Upper lobe of left lung (tissue), 6 donors: ENCODE data around the gene PKNOX2. TPM values are rescaled to one million over a fixed set of nuclear protein-coding genes. Genes with fewer than 3 reads are reported as not detected.

Experiments used
- ATAC-seq, 2 donors: fragments of 200-7000 bp; cut with Tn5 transposase; one replicate each; pipeline ENCODE4 v1.9.1; 2022; ENCODE audit warnings: mild to moderate bottlenecking in 2 of 2, moderate library complexity in 2 of 2; ENCODE audit not compliant: low FRiP score in 2 of 2
- DNase-seq, 2 donors: peaks; one replicate each; pipeline ENCODE4 v3.0.0-alpha.2; 2019 to 2020
- H3K27ac ChIP-seq, 4 donors: fragments of 200-600 bp; sonication (generic); one replicate each; pipeline ENCODE4 v1.5.1; 2016 to 2019
- H3K27me3 ChIP-seq, 4 donors: fragments of 200-600 bp; sonication (generic); one replicate each; pipeline ENCODE4 v1.5.1; 2017 to 2019
- H3K36me3 ChIP-seq, 4 donors: fragments of 200-600 bp; sonication (generic); one replicate each; pipeline ENCODE4 v1.5.1; 2016 to 2019
- H3K4me1 ChIP-seq, 4 donors: fragments of 200-600 bp; sonication (generic); one replicate each; pipeline ENCODE4 v1.5.1; 2018 to 2019
- H3K4me3 ChIP-seq, 4 donors: fragments of 200-600 bp; sonication (generic); one replicate each; pipeline ENCODE4 v1.5.1; 2017 to 2019; ENCODE audit warnings: mild to moderate bottlenecking in 2 of 4, moderate library complexity in 1 of 4
- H3K9me3 ChIP-seq, 4 donors: fragments of 200-600 bp; sonication (generic); one replicate each; pipeline ENCODE4 v1.5.1; 2018 to 2019
- CTCF ChIP-seq, 6 experiments: fragments of 450-650 bp in 4 of 6; fragments of 200-600 bp in 2 of 6; sonication (generic) in 2 of 6; IDR thresholded peaks; one replicate each; pipeline ENCODE4 v1.5.1; 2016 to 2019; ENCODE audit warnings: antibody characterized with exemption in 6 of 6
- EP300 ChIP-seq, 4 donors: sonication (generic); formaldehyde crosslinking; IDR thresholded peaks; one replicate each; pipeline ENCODE4 v1.5.1; 2017; ENCODE audit warnings: antibody characterized with exemption in 4 of 4, control low read depth in 2 of 4
- POLR2A ChIP-seq, 4 donors: fragments of 450-650 bp; IDR thresholded peaks; one replicate each; pipeline ENCODE4 v1.5.1; 2016 to 2017; ENCODE audit warnings: antibody characterized with exemption in 4 of 4, mild to moderate bottlenecking in 2 of 4
- POLR2AphosphoS5 ChIP-seq, 2 donors: sonication (generic); formaldehyde crosslinking; IDR thresholded peaks; one replicate each; pipeline ENCODE4 v1.5.1; 2017; ENCODE audit warnings: antibody characterized with exemption in 2 of 2
- WGBS, 2 donors: methylation state at CpG; one replicate each; pipeline ENCODE4 v1.1.5; 2017 to 2018; 5-methylcytosine and 5-hydroxymethylcytosine counted together
- total RNA-seq, 6 donors: library from RNA; depleted of rRNA in 4 of 6; stranded (reverse); fragments of >200 nt in 4 of 6; gene quantifications; one replicate each; pipeline versions ENCODE4 v1.1.0 to v1.2.1, GENCODE V29; 2016 to 2021
- donor health status: DM: no; HTN: no; CAD: no; lungs with moderate emphysema.
- donor health status: DM: no; HTN: yes; CAD: no; lungs with severe emphysema.

PKNOX2 gene
- total RNA-seq, 6 donors from 2014 or later = 2.9 to 15.5 (median 8.4) TPM

GRCh38 chr11:125343718-125344131 lies 179.2 kb downstream of the PKNOX2 start:
- TF ChIP-seq EP300 (IDR thresholded peaks at IDR 0.05) (no peak), POLR2A (IDR thresholded peaks at IDR 0.05) (no peak), POLR2AphosphoS5 (IDR thresholded peaks at IDR 0.05) (no peak), CTCF (IDR thresholded peaks at IDR 0.05) (no peak)
- H3K27me3 ChIP-seq = no peaks in the 10 kb centered on the region
- peak overlapping the region in 1 of 4 donors; percentile 7 for H3K27ac ChIP-seq
- peak in 1 of 2 donors; percentile 44 for DNase-seq
- no peak overlapping the region for H3K4me3 ChIP-seq
- peaks cover 0 to 8% (median 1%) of the 10 kb centered on the region in 4 donors for H3K4me1 ChIP-seq
- ATAC-seq = no peak
- H3K36me3 ChIP-seq = no peaks in the 10 kb centered on the region
- no peaks in the 10 kb centered on the region for H3K9me3 ChIP-seq
- WGBS, 2 donors = 75 to 84% methylated on average over 13 of the region's 13 CpGs

- peaks cover 0 to 13% (median 1%) of the 10 kb centered on the region in 4 donors for H3K4me1 ChIP-seq
- H3K36me3 ChIP-seq = no peaks in the 10 kb centered on the region
- no peak for DNase-seq
- TF ChIP-seq POLR2AphosphoS5 (IDR thresholded peaks at IDR 0.05) (no peak), EP300 (IDR thresholded peaks at IDR 0.05) (no peak), POLR2A (IDR thresholded peaks at IDR 0.05) (no peak), CTCF (IDR thresholded peaks at IDR 0.05) (no peak)
- WGBS, 2 donors = 88 to 97% methylated on average over 4 of the region's 4 CpGs
- peak overlapping the region in 1 of 4 donors; percentile 27 for H3K27ac ChIP-seq
- ATAC-seq = no peak
- no peaks in the 10 kb centered on the region for H3K9me3 ChIP-seq
- H3K27me3 ChIP-seq = no peaks in the 10 kb centered on the region
- H3K4me3 ChIP-seq = no peak overlapping the region
Measured at GRCh38 chr11:125344846-125345420, 180.4 kb downstream of the PKNOX2 start.

GRCh38 chr11:125345421-125346178 lies 181.0 kb downstream of the PKNOX2 start:
- Histone ChIP-seq H3K36me3 (no peaks in the 10 kb centered on the region), H3K27ac (peak overlapping the region in 3 of 4 donors; percentile 44 to 64 (median 46)), H3K27me3 (no peaks in the 10 kb centered on the region), H3K4me3 (no peak overlapping the region), H3K9me3 (no peaks in the 10 kb centered on the region), H3K4me1 (peaks cover 0 to 13% (median 1%) of the 10 kb centered on the region in 4 donors)
- DNase-seq = peak in 1 of 2 donors; percentile 47
- no peak for TF ChIP-seq EP300 (IDR thresholded peaks at IDR 0.05)
- peak in 5 of 6 experiments; percentile 62 to 76 (median 66) for TF ChIP-seq CTCF (IDR thresholded peaks at IDR 0.05)
- WGBS, 2 donors = 32 to 40% methylated on average over 18 to 20 of the region's 20 CpGs
- ATAC-seq = peak; percentile 28 to 88

GRCh38 chr11:125346179-125346530 lies 181.6 kb downstream of the PKNOX2 start:
- ATAC-seq = no peak
- no peaks in the 10 kb centered on the region for H3K27me3 ChIP-seq
- H3K4me1 ChIP-seq = peaks cover 0 to 13% (median 1%) of the 10 kb centered on the region in 4 donors
- no peak for TF ChIP-seq POLR2AphosphoS5 (IDR thresholded peaks at IDR 0.05)
- TF ChIP-seq EP300 (IDR thresholded peaks at IDR 0.05) = no peak
- no peak for TF ChIP-seq CTCF (IDR thresholded peaks at IDR 0.05)
- H3K4me3 ChIP-seq = no peak overlapping the region
- no peaks in the 10 kb centered on the region for H3K36me3 ChIP-seq
- no peaks in the 10 kb centered on the region for H3K9me3 ChIP-seq
- peak overlapping the region in 3 of 4 donors; percentile 44 to 64 (median 46) for H3K27ac ChIP-seq
- DNase-seq = no peak
- WGBS, 2 donors = 54 to 67% methylated on average over 4 to 6 of the region's 6 CpGs
